GM12878 (cell line): Measurements from ENCODE around the gene NLE1. TPM values are rescaled to one million over a fixed set of nuclear protein-coding genes. Genes with fewer than 3 reads are reported as not detected.

ENCODE experiments used
- CBX5 ChIP-seq: sonication (generic); IDR thresholded peaks from 2 replicates; pipeline ENCODE4 v1.6.1; 2016; ENCODE audit warnings: low read depth, moderate library complexity, mild to moderate bottlenecking, inconsistent platforms
- CEBPB ChIP-seq, 2 experiments: fragments of 150-350 bp in 1 of 2; IDR thresholded peaks; 2 replicates each; pipeline ENCODE4 v1.6.1; 2012 to 2014; ENCODE audit warnings: low read depth in 2 of 2, low read length in 2 of 2, borderline replicate concordance in 1 of 2, inconsistent platforms in 1 of 2
- CHD1 ChIP-seq: IDR thresholded peaks from 2 replicates; pipeline ENCODE4 v1.6.1; 2012; ENCODE audit warnings: low read depth, low read length, improper control_type of control experiment
- CHD2 ChIP-seq: IDR thresholded peaks from 2 replicates; pipeline ENCODE4 v1.6.1; 2011; ENCODE audit warnings: low read depth, low read length, improper control_type of control experiment, borderline replicate concordance
- E2F8 ChIP-seq: fragments of 450-650 bp; IDR thresholded peaks from 2 replicates; pipeline ENCODE4 v1.6.1; 2018; ENCODE audit warnings: mild to moderate bottlenecking, low read depth, moderate library complexity; ENCODE audit not compliant: partially characterized antibody
- FOXM1 ChIP-seq: IDR thresholded peaks from 2 replicates; pipeline ENCODE4 v1.6.1; 2012; ENCODE audit warnings: low read depth, mild to moderate bottlenecking, inconsistent platforms, low read length, moderate library complexity
- IKZF1 ChIP-seq: fragments of 450-650 bp; conservative IDR thresholded peaks from 2 replicates; pipeline ENCODE4 v1.6.1; 2017; ENCODE audit warnings: antibody characterized with exemption, mild to moderate bottlenecking
- IRF4 ChIP-seq: IDR thresholded peaks from 2 replicates; pipeline ENCODE4 v1.6.1; 2011; ENCODE audit warnings: low read depth, low read length
- JUNB ChIP-seq: IDR thresholded peaks from 2 replicates; pipeline ENCODE4 v1.6.1; 2016; ENCODE audit warnings: antibody characterized with exemption, mild to moderate bottlenecking
- MYB ChIP-seq: fragments of 150-350 bp; IDR thresholded peaks from 2 replicates; pipeline ENCODE4 v1.6.1; 2014; ENCODE audit warnings: mild to moderate bottlenecking, low read depth, low read length, borderline replicate concordance
- MYC ChIP-seq: IDR thresholded peaks from 2 replicates; pipeline ENCODE4 v1.6.1; 2011; ENCODE audit warnings: mild to moderate bottlenecking, low read length, moderate library complexity, inconsistent platforms; ENCODE audit not compliant: insufficient read depth, insufficient replicate concordance, insufficient read length, severe bottlenecking
- NFIC ChIP-seq: IDR thresholded peaks from 2 replicates; pipeline ENCODE4 v1.6.1; 2012; ENCODE audit warnings: low read depth, mild to moderate bottlenecking, inconsistent platforms, low read length, moderate library complexity
- NFXL1 ChIP-seq: fragments of 450-650 bp; IDR thresholded peaks from 2 replicates; pipeline ENCODE4 v1.6.1; 2017; ENCODE audit warnings: antibody characterized with exemption, mild to moderate bottlenecking, borderline replicate concordance
- POU2F2 ChIP-seq: IDR thresholded peaks from 3 replicates; pipeline ENCODE4 v1.6.1; 2011; ENCODE audit warnings: low read depth, mild to moderate bottlenecking, low read length, borderline replicate concordance
- RB1 ChIP-seq: fragments of 450-650 bp; formaldehyde crosslinking; IDR thresholded peaks from 2 replicates; pipeline ENCODE4 v1.6.1; 2017; ENCODE audit warnings: mild to moderate bottlenecking, borderline replicate concordance
- RELA ChIP-seq: fragments of 450-650 bp; IDR thresholded peaks from 2 replicates; pipeline ENCODE4 v1.8.0; 2014; ENCODE audit warnings: borderline replicate concordance; ENCODE audit not compliant: partially characterized antibody
- SMAD1 ChIP-seq: fragments of 450-650 bp; IDR thresholded peaks from 2 replicates; pipeline ENCODE4 v1.6.1; 2018; ENCODE audit warnings: mild to moderate bottlenecking, low read depth; ENCODE audit not compliant: partially characterized antibody
- TBL1XR1 ChIP-seq: IDR thresholded peaks from 2 replicates; pipeline ENCODE4 v1.6.1; 2012; ENCODE audit warnings: low read depth, low read length, improper control_type of control experiment
- TCF12 ChIP-seq: IDR thresholded peaks from 2 replicates; pipeline ENCODE4 v1.6.1; 2011; ENCODE audit warnings: low read depth, mild to moderate bottlenecking, low read length
- ZBED1 ChIP-seq: IDR thresholded peaks from 2 replicates; pipeline ENCODE4 v1.6.1; 2016; ENCODE audit warnings: borderline replicate concordance
- polyA plus RNA-seq, 11 experiments: library from polyadenylated mRNA; depleted of rRNA in 4 of 11; unstranded in 6 of 11; stranded (reverse) in 5 of 11; fragments of >200 nt; fragmentation: Nextera tagmentation in 4 of 11; fragmentation: Illumina TruSeq in 1 of 11; extraction: Ambion mirVana in 4 of 11; extraction: Trizol in 1 of 11; gene quantifications; 1 replicate in 1 of 11; 2 replicates in 10 of 11; pipeline versions ENCODE4 v1.2.1 to v1.2.3, GENCODE V29; 2011 to 2016; ENCODE audit warnings: inconsistent platforms in 2 of 11, missing spikeins in 2 of 11, low read depth in 1 of 11
- total RNA-seq, 4 experiments: library from RNA; depleted of rRNA in 3 of 4; stranded (reverse); fragments of >200 nt in 3 of 4; fragmentation: Illumina TruSeq in 1 of 4; extraction: Trizol in 1 of 4; gene quantifications; 2 replicates each; pipeline versions ENCODE4 v1.2.1 to v1.2.3, GENCODE V29; 2013 to 2021
- TF ChIP-seq, protein P1 (sequence below): IDR thresholded peaks from 2 replicates; pipeline ENCODE4 v1.6.1; 2012; ENCODE audit warnings: improper control_type of control experiment, low read depth, low read length; ENCODE audit not compliant: insufficient replicate concordance
- TF ChIP-seq, protein P2 (sequence below): fragments of 450-650 bp; conservative IDR thresholded peaks from 2 replicates; pipeline ENCODE4 v1.6.1; 2017; ENCODE audit warnings: mild to moderate bottlenecking, moderate library complexity

The NLE1 gene
- total and polyA plus RNA-seq, 10 of the 15 experiments (the other 5 are each of a cell fraction or from before 2014, with no cell fraction given), result 2.4 to 33.5 (median 17.6) TPM

DNA sequence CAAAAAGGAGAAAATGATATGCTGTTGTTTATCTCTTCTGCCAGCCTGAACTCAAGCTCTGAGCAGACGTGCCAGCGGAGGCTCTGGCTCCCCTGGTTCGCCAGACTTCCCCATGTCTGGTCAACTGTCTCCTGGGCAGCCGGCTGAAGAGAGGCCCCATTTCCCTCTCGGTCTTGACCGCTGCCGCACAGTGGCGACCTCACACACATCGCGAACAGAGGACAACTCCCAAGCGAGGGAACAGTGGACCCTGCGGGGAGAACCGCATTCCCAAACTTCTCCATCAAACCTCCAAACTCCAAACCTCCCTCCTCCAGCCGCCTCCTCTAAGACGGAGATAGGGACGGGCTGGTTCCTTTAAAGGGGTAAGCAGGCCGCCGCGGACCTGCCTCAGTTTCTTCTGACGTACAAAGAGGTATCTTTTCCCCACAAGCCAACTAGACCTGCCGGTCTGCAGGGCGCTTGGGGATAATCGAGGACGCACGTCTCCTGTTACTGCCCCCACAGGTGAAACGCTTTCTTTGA is 53.7 kb downstream of the NLE1 start (continued):
- TF ChIP-seq TCF12 (no peak), CEBPB (IDR thresholded peaks at IDR 0.05; ENCODE audit: borderline replicate concordance in 1 of 2, low read depth in 2 of 2, low read length in 2 of 2) (no peak), CHD1 (no peak), MYC (no peak), NFXL1 (no peak), NFIC (no peak), JUNB (no peak), IKZF1 (peak; percentile 86), SMAD1 (peak; percentile 77), RELA (no peak), ZBED1 (no peak; the same call in 1 of the 2 replicates), TBL1XR1 (no peak), MYB (no peak), FOXM1 (no peak), RB1 (no peak), IRF4 (no peak), CHD2 (no peak), CBX5 (no peak), POU2F2 (no peak), E2F8 (no peak)
- TF ChIP-seq, protein P1, sequence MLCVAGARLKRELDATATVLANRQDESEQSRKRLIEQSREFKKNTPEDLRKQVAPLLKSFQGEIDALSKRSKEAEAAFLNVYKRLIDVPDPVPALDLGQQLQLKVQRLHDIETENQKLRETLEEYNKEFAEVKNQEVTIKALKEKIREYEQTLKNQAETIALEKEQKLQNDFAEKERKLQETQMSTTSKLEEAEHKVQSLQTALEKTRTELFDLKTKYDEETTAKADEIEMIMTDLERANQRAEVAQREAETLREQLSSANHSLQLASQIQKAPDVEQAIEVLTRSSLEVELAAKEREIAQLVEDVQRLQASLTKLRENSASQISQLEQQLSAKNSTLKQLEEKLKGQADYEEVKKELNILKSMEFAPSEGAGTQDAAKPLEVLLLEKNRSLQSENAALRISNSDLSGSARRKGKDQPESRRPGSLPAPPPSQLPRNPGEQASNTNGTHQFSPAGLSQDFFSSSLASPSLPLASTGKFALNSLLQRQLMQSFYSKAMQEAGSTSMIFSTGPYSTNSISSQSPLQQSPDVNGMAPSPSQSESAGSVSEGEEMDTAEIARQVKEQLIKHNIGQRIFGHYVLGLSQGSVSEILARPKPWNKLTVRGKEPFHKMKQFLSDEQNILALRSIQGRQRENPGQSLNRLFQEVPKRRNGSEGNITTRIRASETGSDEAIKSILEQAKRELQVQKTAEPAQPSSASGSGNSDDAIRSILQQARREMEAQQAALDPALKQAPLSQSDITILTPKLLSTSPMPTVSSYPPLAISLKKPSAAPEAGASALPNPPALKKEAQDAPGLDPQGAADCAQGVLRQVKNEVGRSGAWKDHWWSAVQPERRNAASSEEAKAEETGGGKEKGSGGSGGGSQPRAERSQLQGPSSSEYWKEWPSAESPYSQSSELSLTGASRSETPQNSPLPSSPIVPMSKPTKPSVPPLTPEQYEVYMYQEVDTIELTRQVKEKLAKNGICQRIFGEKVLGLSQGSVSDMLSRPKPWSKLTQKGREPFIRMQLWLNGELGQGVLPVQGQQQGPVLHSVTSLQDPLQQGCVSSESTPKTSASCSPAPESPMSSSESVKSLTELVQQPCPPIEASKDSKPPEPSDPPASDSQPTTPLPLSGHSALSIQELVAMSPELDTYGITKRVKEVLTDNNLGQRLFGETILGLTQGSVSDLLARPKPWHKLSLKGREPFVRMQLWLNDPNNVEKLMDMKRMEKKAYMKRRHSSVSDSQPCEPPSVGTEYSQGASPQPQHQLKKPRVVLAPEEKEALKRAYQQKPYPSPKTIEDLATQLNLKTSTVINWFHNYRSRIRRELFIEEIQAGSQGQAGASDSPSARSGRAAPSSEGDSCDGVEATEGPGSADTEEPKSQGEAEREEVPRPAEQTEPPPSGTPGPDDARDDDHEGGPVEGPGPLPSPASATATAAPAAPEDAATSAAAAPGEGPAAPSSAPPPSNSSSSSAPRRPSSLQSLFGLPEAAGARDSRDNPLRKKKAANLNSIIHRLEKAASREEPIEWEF, result no peak
- TF ChIP-seq, protein P2, sequence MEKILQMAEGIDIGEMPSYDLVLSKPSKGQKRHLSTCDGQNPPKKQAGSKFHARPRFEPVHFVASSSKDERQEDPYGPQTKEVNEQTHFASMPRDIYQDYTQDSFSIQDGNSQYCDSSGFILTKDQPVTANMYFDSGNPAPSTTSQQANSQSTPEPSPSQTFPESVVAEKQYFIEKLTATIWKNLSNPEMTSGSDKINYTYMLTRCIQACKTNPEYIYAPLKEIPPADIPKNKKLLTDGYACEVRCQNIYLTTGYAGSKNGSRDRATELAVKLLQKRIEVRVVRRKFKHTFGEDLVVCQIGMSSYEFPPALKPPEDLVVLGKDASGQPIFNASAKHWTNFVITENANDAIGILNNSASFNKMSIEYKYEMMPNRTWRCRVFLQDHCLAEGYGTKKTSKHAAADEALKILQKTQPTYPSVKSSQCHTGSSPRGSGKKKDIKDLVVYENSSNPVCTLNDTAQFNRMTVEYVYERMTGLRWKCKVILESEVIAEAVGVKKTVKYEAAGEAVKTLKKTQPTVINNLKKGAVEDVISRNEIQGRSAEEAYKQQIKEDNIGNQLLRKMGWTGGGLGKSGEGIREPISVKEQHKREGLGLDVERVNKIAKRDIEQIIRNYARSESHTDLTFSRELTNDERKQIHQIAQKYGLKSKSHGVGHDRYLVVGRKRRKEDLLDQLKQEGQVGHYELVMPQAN, result no peak
